Subcutaneous adipose tissue (tissue), 4 donors: ENCODE results near the gene ASB5. TPM values are rescaled to one million over a fixed set of nuclear protein-coding genes. Genes with fewer than 3 reads are reported as not detected.

ENCODE experiments used
- total RNA-seq, 4 donors: library from RNA; depleted of rRNA; stranded (reverse); fragments of >200 nt; gene quantifications; one replicate each; pipeline ENCODE4 v1.1.0, GENCODE V29; 2016
- TF ChIP-seq, protein P1 (sequence below): fragments of 450-650 bp; IDR thresholded peaks from one replicate; pipeline ENCODE4 v1.5.1; 2016; ENCODE audit warnings: low read depth, mild to moderate bottlenecking, control low read depth, antibody characterized with exemption, moderate library complexity

Gene ASB5
- total RNA-seq, 4 donors from 2014 or later: not detected

GRCh38 chr4:176291748-176292147 lies 22.7 kb upstream of the ASB5 start:
- TF ChIP-seq, protein P1, sequence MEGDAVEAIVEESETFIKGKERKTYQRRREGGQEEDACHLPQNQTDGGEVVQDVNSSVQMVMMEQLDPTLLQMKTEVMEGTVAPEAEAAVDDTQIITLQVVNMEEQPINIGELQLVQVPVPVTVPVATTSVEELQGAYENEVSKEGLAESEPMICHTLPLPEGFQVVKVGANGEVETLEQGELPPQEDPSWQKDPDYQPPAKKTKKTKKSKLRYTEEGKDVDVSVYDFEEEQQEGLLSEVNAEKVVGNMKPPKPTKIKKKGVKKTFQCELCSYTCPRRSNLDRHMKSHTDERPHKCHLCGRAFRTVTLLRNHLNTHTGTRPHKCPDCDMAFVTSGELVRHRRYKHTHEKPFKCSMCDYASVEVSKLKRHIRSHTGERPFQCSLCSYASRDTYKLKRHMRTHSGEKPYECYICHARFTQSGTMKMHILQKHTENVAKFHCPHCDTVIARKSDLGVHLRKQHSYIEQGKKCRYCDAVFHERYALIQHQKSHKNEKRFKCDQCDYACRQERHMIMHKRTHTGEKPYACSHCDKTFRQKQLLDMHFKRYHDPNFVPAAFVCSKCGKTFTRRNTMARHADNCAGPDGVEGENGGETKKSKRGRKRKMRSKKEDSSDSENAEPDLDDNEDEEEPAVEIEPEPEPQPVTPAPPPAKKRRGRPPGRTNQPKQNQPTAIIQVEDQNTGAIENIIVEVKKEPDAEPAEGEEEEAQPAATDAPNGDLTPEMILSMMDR: no peak

GRCh38 chr4:176290520-176290919 lies 21.5 kb upstream of the ASB5 start:
- TF ChIP-seq, protein P1: no peak

DNA sequence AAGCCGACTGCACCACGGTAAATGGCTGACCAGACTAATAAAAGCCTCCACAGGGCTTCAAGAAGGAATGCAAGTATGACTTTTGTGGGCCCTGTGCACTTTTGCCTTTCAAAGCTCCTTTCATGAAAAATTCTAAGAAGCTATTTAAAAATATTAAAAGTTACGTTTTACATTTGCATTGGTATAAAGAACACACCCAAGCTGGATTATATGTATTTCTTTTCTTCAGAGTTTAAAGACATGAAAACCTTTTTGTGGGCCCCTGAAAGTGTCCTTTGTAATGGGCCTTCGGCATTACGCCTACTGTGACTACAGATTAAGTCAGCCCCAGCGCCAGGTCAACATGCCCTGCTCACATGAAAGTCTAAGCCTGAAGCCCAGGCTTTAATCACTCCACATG lies 20.5 kb upstream of the ASB5 start:
- TF ChIP-seq, protein P1: no peak

GRCh38 chr4:176288020-176288419 lies 19.0 kb upstream of the ASB5 start:
- TF ChIP-seq, protein P1: no peak

GRCh38 chr4:176287546-176287945 lies 18.5 kb upstream of the ASB5 start:
- TF ChIP-seq, protein P1: no peak

DNA sequence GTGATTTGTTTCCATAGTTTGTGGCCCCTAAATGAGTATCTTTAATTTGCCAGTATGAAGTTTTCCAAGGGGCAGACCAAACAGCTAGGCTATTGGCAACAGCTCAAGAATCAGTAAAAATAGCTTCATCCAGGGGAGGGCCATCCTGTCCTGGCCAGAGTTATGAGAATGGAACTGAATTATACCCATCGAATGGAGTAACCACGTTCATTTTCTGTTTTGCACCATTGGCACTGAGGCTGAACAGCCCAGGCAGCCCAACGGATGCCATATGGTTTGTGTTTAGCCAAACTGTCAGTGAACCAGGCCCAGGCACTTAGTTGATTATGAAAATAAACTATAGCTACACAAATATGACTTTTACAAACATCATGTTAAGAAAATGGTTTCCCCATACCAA lies 17.7 kb upstream of the ASB5 start:
- TF ChIP-seq, protein P1: no peak

DNA sequence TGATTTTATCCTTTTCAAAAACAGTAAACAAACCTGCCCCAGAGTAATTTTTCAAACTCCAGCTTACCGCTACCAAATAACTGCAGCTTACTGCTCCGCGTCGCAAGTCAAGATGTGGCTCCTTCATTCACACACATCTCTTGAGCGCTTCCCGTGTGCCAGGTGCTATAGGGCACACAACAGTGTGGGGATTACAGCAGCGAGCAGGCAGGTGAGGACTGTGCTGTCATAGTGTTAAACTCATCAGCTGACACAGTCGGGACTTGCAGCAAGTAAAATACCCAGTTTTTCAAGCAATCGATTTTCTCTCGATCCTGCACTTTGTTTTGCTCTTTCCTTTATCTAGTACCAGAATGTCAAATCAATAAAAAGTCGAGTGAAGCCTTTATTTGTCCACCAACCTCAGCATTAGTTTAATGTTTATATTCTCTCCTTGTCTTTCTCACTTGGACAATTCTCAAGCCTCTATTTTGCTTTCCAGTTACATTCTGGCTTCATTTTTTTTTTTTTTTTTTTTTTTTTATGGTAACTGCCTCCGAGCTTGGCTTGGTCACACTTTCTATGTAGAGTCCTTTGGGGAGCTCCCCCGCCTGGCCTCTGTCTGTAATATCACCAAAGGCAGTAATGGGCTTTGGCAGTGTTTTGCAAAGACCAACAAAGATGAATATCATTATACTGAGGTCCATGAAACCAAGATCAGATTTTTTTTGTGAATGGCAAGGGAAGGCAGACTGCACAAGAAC lies 8.3 kb upstream of the ASB5 start:
- TF ChIP-seq, protein P1: no peak
